K562 (cell line): Measurements from ENCODE around the gene CYP1B1.
A peak's percentile ranks its signal among the peaks of the same experiment; 100 is the strongest.

Source experiments
- MTA2 ChIP-seq: fragments of 450-650 bp; IDR thresholded peaks from 2 replicates; pipeline ENCODE4 v1.6.1; 2016; ENCODE audit warnings: low read depth
- NR3C1 ChIP-seq: sonication (generic); formaldehyde crosslinking; IDR thresholded peaks from 2 replicates; pipeline ENCODE4 v1.8.1; 2022; ENCODE audit warnings: missing genetic modification reagents
- SP1 ChIP-seq: sonication (generic); formaldehyde crosslinking; IDR thresholded peaks from 2 replicates; pipeline ENCODE4 v1.8.1; 2022; ENCODE audit warnings: mild to moderate bottlenecking, missing genetic modification reagents
- TAF1 ChIP-seq: IDR thresholded peaks from 2 replicates; pipeline ENCODE4 v1.6.1; 2011; ENCODE audit warnings: mild to moderate bottlenecking, low read length, moderate library complexity; ENCODE audit not compliant: insufficient read depth, control insufficient read depth, severe bottlenecking; ENCODE audit errors: extremely low read depth
- TEAD4 ChIP-seq, 2 experiments: sonication (generic) in 1 of 2; formaldehyde crosslinking in 1 of 2; IDR thresholded peaks; 2 replicates each; pipeline versions ENCODE4 v1.6.1 to v1.8.0; 2012 to 2022; ENCODE audit warnings: borderline replicate concordance in 1 of 2, inconsistent platforms in 1 of 2, low read length in 1 of 2, mild to moderate bottlenecking in 1 of 2, missing genetic modification reagents in 1 of 2
- TOE1 ChIP-seq, 2 experiments: fragments of 450-650 bp in 1 of 2; sonication (generic) in 1 of 2; formaldehyde crosslinking in 1 of 2; IDR thresholded peaks; 2 replicates each; pipeline versions ENCODE4 v1.7.1 to v1.8.0; 2016 to 2022; ENCODE audit warnings: borderline replicate concordance in 2 of 2, mild to moderate bottlenecking in 2 of 2, antibody characterized with exemption in 1 of 2, inconsistent platforms in 1 of 2, low read depth in 1 of 2, missing genetic modification reagents in 1 of 2, moderate library complexity in 1 of 2
- ZNF239 ChIP-seq: fragments of 250-450 bp; sonication (Bioruptor Pico); IDR thresholded peaks from 2 replicates; pipeline ENCODE4 v1.4.0; 2020; ENCODE audit warnings: mild to moderate bottlenecking
- TF ChIP-seq, protein P1 (sequence below), 3 experiments: IDR thresholded peaks in 2 of 3; conservative IDR thresholded peaks in 1 of 3; 2 replicates each; pipeline ENCODE4 v1.5.1; 2011 to 2012; ENCODE audit warnings: low read length in 3 of 3, mild to moderate bottlenecking in 3 of 3, control low read depth in 2 of 3, improper control_type of control experiment in 1 of 3, inconsistent platforms in 1 of 3, low read depth in 1 of 3, mixed read lengths in 1 of 3, moderate library complexity in 1 of 3; ENCODE audit not compliant: insufficient read depth in 2 of 3
- TF ChIP-seq, protein P2 (sequence below), 2 experiments: fragments of 450-650 bp; conservative IDR thresholded peaks; 2 replicates each; pipeline ENCODE4 v1.6.1; 2017; ENCODE audit warnings: mild to moderate bottlenecking in 2 of 2, moderate library complexity in 2 of 2
- TF ChIP-seq, protein P3 (sequence below), 2 experiments: fragments of 450-650 bp; formaldehyde crosslinking in 1 of 2; IDR thresholded peaks; 2 replicates each; pipeline versions ENCODE4 v1.4.0 to v1.6.1; 2014 to 2020; ENCODE audit warnings: mild to moderate bottlenecking in 2 of 2, borderline replicate concordance in 1 of 2, low read depth in 1 of 2

DNA sequence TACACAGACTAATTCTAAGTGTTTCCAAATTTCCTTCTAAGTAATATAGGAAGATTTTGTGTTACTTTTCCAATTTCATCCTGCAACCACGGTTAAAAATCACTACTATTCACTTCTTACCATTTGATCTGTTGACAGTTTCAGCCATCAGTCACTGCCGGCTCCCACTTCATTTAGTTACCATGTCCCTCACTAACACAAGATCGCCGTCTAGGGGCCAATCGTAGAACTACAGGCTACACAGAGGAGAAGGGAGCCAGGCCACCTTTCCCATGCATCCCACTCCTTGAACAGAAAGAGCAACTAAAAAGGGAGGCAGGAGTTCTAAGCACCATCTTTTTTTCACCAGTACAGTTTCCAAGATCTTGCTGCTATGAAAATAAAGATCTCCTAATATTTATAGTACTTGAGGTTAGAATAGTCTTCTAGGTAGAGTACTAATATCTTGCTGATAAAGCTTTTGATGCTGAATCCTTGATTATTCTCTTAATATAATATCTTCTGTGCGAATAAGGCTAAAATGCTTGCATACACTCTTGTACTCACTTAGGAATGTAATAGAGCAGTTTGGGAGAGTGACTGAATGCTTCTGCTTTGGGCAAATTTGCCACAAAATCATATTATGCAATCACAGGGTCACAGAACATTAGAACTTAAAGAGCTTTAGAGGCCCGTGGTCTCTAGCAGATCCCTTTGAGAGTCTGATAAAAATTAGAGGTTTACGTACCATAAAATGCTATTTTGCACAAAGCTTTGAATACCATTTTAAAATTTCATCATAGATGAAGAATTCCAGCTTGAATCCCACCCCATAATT, 39.5 kb upstream of the CYP1B1 start:
- no peak for TF ChIP-seq NR3C1 (CRISPR knock-in tag)
- no peak for TF ChIP-seq SP1 (CRISPR knock-in tag)
- TF ChIP-seq, protein P1, sequence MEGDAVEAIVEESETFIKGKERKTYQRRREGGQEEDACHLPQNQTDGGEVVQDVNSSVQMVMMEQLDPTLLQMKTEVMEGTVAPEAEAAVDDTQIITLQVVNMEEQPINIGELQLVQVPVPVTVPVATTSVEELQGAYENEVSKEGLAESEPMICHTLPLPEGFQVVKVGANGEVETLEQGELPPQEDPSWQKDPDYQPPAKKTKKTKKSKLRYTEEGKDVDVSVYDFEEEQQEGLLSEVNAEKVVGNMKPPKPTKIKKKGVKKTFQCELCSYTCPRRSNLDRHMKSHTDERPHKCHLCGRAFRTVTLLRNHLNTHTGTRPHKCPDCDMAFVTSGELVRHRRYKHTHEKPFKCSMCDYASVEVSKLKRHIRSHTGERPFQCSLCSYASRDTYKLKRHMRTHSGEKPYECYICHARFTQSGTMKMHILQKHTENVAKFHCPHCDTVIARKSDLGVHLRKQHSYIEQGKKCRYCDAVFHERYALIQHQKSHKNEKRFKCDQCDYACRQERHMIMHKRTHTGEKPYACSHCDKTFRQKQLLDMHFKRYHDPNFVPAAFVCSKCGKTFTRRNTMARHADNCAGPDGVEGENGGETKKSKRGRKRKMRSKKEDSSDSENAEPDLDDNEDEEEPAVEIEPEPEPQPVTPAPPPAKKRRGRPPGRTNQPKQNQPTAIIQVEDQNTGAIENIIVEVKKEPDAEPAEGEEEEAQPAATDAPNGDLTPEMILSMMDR (IDR thresholded peaks at IDR 0.05 in 2 of 3, conservative IDR thresholded peaks at IDR 0.05 in 1 of 3; ENCODE audit: insufficient read depth in 2 of 3, low read depth in 1 of 3, low read length in 3 of 3), result peak; percentile 86 to 93 (median 89)
- TF ChIP-seq ZNF239, result no peak
- TF ChIP-seq, protein P2, sequence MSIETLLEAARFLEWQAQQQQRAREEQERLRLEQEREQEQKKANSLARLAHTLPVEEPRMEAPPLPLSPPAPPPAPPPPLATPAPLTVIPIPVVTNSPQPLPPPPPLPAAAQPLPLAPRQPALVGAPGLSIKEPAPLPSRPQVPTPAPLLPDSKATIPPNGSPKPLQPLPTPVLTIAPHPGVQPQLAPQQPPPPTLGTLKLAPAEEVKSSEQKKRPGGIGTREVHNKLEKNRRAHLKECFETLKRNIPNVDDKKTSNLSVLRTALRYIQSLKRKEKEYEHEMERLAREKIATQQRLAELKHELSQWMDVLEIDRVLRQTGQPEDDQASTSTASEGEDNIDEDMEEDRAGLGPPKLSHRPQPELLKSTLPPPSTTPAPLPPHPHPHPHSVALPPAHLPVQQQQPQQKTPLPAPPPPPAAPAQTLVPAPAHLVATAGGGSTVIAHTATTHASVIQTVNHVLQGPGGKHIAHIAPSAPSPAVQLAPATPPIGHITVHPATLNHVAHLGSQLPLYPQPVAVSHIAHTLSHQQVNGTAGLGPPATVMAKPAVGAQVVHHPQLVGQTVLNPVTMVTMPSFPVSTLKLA (conservative IDR thresholded peaks at IDR 0.05), result no peak
- TF ChIP-seq TEAD4 (IDR thresholded peaks at IDR 0.05; ENCODE audit: low read length), result no peak
- no peak for TF ChIP-seq TEAD4 (CRISPR knock-in tag; IDR thresholded peaks at IDR 0.05; ENCODE audit: borderline replicate concordance)
- TF ChIP-seq, protein P3, sequence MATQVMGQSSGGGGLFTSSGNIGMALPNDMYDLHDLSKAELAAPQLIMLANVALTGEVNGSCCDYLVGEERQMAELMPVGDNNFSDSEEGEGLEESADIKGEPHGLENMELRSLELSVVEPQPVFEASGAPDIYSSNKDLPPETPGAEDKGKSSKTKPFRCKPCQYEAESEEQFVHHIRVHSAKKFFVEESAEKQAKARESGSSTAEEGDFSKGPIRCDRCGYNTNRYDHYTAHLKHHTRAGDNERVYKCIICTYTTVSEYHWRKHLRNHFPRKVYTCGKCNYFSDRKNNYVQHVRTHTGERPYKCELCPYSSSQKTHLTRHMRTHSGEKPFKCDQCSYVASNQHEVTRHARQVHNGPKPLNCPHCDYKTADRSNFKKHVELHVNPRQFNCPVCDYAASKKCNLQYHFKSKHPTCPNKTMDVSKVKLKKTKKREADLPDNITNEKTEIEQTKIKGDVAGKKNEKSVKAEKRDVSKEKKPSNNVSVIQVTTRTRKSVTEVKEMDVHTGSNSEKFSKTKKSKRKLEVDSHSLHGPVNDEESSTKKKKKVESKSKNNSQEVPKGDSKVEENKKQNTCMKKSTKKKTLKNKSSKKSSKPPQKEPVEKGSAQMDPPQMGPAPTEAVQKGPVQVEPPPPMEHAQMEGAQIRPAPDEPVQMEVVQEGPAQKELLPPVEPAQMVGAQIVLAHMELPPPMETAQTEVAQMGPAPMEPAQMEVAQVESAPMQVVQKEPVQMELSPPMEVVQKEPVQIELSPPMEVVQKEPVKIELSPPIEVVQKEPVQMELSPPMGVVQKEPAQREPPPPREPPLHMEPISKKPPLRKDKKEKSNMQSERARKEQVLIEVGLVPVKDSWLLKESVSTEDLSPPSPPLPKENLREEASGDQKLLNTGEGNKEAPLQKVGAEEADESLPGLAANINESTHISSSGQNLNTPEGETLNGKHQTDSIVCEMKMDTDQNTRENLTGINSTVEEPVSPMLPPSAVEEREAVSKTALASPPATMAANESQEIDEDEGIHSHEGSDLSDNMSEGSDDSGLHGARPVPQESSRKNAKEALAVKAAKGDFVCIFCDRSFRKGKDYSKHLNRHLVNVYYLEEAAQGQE (IDR thresholded peaks at IDR 0.05; ENCODE audit: borderline replicate concordance), result peak; percentile 73; the same call in 1 of the 2 replicates
- TF ChIP-seq, protein P3 (CRISPR knock-in tag; IDR thresholded peaks at IDR 0.05; ENCODE audit: low read depth), result no peak
- TF ChIP-seq TOE1 (IDR thresholded peaks at IDR 0.05; ENCODE audit: borderline replicate concordance), result no peak
- no peak for TF ChIP-seq TOE1 (CRISPR knock-in tag; IDR thresholded peaks at IDR 0.05; ENCODE audit: borderline replicate concordance, low read depth)
- TF ChIP-seq MTA2, result no peak
- no peak for TF ChIP-seq TAF1
